8988T (cell line): ENCODE measurements around the gene LPAR2.

Experiments
- DNase-seq: peaks from one replicate; pipeline ENCODE4 v3.0.0; 2011

Gene LPAR2

DNA sequence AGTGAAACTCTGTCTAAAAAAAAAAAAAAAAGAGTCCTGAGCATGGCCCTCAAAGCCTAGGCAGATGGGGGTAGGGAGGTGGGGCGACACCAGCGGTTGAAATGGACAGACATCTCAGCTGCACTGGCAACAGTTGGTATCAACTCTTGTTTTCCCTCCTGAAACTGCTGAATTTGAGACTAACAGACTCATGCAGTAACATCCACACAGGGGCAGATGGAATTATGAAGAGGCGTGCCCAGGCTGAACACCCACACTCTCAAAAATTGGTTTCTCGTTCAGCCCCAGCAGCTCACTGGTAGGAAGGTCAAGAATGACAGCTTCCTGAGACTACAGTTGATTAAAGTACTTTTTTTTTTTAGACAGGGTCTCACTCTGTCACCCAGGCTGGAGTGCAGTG lies 33.6 kb downstream of the LPAR2 start:
- no peak for DNase-seq

DNA sequence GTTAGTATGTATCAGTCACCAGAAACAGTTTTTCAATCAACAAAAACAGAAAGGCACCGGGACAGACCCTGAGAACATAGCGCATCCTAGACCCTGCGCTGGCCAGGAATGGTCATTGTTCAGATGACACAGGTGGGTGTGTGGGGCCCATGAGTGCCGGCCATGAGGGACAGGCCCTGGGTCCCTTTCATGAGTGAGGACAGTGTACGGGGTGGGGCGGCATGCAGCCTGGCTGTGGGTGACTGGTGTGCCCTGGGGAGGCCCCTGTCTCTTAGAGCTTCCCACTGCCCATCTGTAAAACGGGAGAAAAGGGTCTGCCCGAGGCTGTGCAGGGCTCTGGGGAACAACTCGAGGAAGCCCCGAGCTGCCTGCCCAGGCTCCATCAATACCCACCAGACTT lies 35.3 kb downstream of the LPAR2 start:
- DNase-seq = no peak

DNA sequence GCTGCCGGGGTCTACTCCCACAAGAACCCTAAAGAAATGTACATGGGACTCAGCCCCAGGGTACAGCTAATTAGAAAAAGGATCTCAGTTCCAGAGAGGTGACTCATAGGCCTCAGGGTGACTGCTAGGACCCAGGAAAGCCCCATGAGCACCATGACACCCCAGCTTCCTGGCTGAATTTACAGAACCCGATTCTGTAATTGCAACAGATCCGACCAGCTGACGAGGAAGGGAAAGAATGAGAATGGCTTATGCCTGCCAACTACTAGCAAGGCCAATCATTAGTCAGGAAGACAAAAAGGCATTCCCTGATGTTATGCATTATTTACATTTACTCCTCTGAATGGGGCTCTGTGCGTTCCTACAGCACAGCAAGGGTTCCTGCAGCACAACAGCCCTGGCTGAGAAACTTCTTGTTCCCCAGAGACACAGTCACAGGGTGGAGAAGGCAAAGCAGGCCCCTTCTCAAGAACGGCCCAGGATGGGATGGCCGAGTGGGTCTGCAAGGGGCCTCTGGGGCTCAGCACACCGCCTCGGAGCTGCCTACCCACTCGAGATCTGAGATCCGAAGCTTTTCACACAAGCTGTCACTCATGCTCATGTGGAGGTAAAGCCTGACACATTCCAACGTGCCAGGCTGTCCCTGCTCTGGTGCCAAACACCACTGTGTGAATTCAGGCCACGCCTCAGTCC lies 36.7 kb downstream of the LPAR2 start:
- peak; percentile 48 for DNase-seq

DNA sequence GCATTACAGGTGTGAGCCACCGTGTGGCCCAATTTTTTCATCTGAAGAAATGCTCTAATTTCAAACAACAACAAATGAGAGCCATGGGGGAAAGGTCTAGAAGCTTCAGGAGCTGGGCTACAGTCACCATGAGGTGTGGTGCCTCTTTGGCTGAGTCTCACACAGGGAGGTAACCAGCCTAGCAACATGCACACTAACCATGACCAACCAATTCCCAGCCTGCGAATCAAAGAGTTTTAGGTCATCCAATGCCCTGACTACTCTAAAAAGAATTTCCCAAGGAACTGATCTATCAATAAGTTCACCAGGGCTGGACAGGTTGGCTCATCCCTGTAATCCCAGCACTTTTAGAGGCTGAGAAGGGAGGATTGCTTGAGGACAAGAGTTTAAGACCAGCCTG lies 39.5 kb downstream of the LPAR2 start:
- no peak for DNase-seq

DNA sequence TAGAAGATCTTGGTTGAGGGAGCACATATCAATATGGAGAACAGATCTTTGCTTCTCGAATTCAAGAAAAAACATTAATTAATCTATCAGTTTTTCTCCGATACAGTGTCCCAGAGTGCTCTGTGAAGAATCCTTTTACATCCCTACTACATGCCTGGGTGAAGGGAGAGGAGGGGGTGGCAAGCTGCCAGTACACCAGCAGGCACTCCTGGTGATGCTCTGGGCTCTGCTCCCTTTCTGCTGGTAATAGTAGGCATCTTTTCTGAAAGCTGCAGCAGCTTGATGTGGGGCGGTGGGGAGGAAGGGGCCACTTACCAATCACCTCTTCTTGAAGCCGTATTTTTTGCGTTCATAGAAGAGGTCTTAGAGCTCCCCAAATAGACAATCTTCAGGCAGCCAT lies 40.2 kb downstream of the LPAR2 start:
- no peak for DNase-seq

DNA sequence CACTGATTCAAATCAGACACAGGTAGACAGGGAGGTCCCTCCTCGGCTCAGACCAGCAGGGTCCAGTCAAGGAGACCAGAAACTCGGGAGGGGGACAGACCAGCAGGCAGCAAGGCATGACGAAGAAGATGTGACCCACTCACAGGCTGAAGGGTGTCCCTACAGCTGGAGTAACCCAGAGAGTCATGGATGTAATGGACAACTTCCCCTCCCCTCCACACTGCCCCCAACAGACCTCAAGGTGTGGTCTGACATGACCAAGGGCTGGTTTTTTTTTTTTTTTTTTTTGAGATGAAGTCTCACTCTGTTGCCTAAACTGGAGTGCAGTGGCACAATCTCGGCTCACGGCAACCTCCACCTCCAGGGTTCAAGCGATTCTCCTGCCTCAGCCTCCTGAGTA lies 43.7 kb downstream of the LPAR2 start:
- DNase-seq = no peak

DNA sequence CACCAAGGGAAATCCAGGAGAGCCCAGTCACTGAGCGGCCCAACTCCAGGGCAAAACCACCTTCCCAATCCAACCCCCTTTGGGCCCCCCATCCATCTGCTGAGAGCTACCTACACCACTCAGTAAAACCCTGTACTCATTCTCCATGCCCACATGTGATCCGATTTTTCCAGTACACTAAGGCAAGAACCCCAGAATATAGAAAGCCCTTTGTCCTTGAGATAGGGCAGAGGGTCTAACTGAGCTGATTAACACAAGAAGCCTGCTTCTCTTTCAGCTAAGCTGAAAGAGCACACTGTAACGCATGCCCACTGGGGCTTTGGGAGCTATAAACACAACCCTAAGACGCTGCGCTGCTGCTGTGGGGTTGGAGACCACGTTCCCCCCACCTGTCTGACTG lies 45.5 kb downstream of the LPAR2 start:
- DNase-seq = no peak

DNA sequence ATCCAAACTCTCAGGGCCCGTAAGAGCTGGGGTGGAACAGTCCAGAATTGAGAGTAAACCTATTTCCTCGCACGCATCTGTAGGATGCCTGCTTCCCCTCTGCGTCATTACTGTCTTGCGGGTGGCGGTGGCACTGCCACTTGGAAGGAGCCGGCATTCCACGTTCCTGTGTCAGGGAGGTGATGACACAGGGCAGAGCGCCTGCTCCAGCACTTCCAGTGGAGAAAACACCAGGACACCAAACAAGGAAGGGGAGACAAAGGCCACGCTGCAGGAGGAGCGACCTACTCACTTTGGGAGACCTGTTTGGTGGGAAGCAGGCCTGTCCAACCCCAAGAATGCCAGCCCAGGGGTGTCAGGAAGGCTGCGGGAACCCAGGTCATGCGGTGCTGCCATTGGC lies 46.6 kb downstream of the LPAR2 start:
- no peak for DNase-seq

DNA sequence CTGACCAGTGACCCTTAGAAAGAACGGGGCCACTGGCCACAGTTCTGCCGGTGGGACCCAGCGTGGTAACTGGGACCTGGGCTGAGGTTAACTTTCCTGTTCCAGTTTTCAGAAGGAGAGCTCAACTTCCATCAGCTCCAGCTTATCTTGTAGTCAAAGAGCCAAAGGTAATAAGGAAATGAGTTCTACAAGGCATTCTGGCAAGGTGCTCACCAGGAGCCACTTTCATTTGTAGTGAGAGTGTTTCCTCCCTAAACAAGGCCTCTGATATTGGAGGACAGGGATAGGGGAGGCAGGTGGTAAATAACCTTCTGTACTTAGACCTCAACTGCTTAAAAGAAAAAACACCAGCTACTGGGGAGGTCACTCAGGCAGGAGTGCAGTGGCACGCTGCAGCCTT lies 47.6 kb downstream of the LPAR2 start:
- no peak for DNase-seq

DNA sequence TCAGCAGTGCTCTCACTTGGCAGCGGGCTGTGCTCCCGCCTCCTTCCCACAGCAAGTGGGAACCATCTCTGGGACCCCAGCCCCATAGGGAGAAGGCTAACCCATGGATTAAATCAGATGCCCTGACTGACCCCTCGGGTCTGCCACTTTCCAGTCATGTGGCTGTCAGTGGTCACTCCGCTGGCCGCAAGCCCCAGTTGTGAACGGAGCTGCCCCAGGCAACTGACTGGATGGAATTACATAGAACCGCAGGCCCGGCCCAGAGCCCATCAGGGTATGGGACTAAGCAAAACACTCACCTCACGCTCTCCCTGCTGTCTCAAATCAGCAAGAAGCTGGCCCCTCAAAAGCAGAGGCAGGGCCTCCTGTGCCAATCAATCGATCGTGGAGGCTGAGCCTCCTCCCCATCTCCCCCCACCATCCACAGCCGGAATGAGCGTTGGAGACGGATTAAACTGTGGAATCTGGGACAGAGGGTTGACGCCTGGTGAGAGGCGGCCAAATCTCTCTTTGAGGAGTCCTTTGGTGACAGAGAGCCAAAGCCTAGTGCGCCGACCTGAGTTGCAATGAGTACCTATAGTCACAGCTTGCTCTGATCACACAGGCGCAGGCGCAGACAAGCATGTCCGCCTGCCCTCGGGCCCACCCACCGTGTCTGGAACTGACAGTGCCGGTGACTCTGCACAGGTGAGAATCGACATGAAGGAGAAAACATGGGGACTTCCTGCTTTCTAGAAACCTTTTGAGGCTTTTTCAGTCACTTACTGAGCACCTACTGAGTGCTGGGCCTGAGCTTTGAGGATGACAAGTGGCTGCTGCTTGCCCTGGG lies 48.3 kb downstream of the LPAR2 start:
- DNase-seq = no peak

DNA sequence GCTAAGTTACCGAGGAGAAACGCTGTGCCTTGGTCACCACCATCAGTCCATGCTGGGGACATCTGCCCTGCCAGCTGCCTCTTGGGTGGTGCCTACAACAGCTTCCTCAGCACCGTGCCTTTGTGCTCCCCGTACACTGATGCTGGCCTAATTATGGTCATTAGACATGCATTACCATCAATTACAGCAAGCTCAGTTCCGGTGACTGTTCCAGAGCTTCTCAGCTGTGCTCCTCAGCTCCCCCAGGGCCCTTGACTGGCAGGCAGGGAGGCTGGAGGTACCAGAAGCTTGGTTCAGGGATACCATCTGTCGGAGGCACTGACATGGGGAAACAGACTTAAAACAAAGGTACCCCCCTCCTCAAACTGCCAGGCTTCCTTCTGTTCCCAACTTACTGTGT lies 49.8 kb downstream of the LPAR2 start:
- DNase-seq = no peak

DNA sequence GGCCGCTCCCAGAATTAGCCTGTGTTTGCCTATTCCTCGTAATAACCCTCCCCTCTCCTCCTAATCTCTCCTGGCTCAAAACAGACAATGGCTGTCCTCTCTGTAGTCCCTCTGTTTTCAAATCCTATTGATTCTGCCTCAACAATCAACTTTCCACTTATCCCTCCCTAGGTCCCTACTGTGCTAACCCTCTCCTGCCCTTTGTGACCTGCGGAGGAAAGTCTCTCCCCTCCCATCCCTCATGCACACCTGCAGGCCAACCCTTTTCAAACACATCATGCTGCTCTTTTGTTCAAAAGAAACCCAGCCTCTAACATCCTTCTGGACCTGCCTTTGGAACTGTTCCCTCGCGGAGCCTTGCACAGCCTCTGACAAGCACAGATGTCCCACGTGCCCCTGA lies 52.6 kb downstream of the LPAR2 start:
- no peak for DNase-seq
